ENCODE measurements around the gene MEF2C.

MEF2C gene

GRCh38 chr5:88683506-88684135, 199.4 kb downstream of the MEF2C start:
- H3K4me3 ChIP-seq (ENCODE audit: low read depth, low read length) = no peak overlapping the region
- DNase-seq (ENCODE audit: low read depth) = no peak
- TF ChIP-seq CTCF (conservative IDR thresholded peaks at IDR 0.05; ENCODE audit: low read depth, low read length) = no peak

GRCh38 chr5:88682881-88683361, 200.1 kb downstream of the MEF2C start:
- no peak for DNase-seq (ENCODE audit: low read depth)
- H3K4me3 ChIP-seq (ENCODE audit: low read depth, low read length) = no peak overlapping the region
- TF ChIP-seq CTCF (conservative IDR thresholded peaks at IDR 0.05; ENCODE audit: low read depth, low read length) = no peak

GRCh38 chr5:88682131-88682530, 200.9 kb downstream of the MEF2C start:
- no peak for DNase-seq (ENCODE audit: low read depth)
- H3K4me3 ChIP-seq (ENCODE audit: low read depth, low read length) = no peak overlapping the region
- TF ChIP-seq CTCF (conservative IDR thresholded peaks at IDR 0.05; ENCODE audit: low read depth, low read length) = no peak

- DNase-seq (ENCODE audit: low read depth) = no peak
- no peak for TF ChIP-seq CTCF (conservative IDR thresholded peaks at IDR 0.05; ENCODE audit: low read depth, low read length)
- H3K4me3 ChIP-seq (ENCODE audit: low read depth, low read length) = no peak overlapping the region
Observed at GRCh38 chr5:88681211-88681803, 201.7 kb downstream of the MEF2C start.

- peak; percentile 73 for TF ChIP-seq CTCF (conservative IDR thresholded peaks at IDR 0.05; ENCODE audit: low read depth, low read length)
- peak overlapping the region; percentile 53 for H3K4me3 ChIP-seq (ENCODE audit: low read depth, low read length)
- DNase-seq (ENCODE audit: low read depth) = peak; percentile 54
Observed at GRCh38 chr5:88680253-88681132, 202.5 kb downstream of the MEF2C start.

GRCh38 chr5:88679638-88680037, 203.3 kb downstream of the MEF2C start:
- no peak for TF ChIP-seq CTCF (conservative IDR thresholded peaks at IDR 0.05; ENCODE audit: low read depth, low read length)
- H3K4me3 ChIP-seq (ENCODE audit: low read depth, low read length) = no peak overlapping the region
- no peak for DNase-seq (ENCODE audit: low read depth)
